NB4 (cell line): ENCODE results near the gene ST7L.

Experiments
- CTCF ChIP-seq: IDR thresholded peaks from one replicate; pipeline ENCODE4 v1.5.1; 2012; ENCODE audit warnings: low read depth, low read length
- MAX ChIP-seq: IDR thresholded peaks from 2 replicates; pipeline ENCODE4 v1.6.1; 2011; ENCODE audit warnings: low read depth, low read length
- POLR2A ChIP-seq: IDR thresholded peaks from 2 replicates; pipeline ENCODE4 v1.6.1; 2011; ENCODE audit warnings: mild to moderate bottlenecking; ENCODE audit not compliant: insufficient read length; ENCODE audit errors: extremely low read depth

DNA sequence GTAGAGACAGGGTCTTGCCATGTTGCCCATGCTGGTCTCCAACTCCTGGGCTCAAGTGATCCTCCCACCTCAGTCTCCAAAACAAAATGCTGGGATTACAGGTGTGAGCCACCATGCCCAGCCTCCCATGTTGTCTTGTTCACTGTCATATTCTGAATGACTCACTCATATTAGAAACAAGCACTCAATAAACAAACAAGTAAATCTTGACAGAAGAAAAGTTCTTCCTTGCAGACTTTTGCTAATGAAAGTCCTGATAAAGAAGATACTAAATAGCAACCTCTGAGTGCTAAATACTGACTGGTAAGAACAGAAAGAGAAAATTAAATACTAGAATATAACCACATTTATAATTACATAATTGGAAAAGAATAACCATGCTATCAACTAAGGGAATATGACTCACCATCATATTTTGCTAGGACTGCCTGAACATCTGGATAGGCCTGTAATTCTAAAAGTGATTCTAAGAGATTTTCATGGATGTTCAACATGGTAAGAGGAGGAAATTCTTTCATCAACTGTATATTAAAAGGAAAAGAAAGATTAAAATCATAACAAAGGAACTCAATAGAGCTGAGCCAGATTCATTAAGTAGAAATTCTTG is 37.3 kb downstream of the ST7L start:
- TF ChIP-seq CTCF (no peak), MAX (no peak), POLR2A (no peak)
